Heart left ventricle (tissue), 16 donors: ENCODE data around the gene SF3B5. TPM values are rescaled to one million over a fixed set of nuclear protein-coding genes. Genes with fewer than 3 reads are reported as not detected.

Source experiments
- ATAC-seq, 4 donors: fragments of 200-7000 bp; cut with Tn5 transposase; one replicate each; pipeline ENCODE4 v1.9.1; 2020 to 2022; ENCODE audit warnings: moderate library complexity in 4 of 4, mild to moderate bottlenecking in 3 of 4, moderate number of reproducible peaks in 1 of 4
- DNase-seq, 5 donors: peaks; one replicate each; pipeline ENCODE4 v3.0.0-alpha.2; 2020
- H3K27ac ChIP-seq, 12 donors: fragments of 200-600 bp; sonication (generic) in 4 of 12; one replicate each; pipeline versions ENCODE4 v1.5.0 to v1.8.0; 2016 to 2022; ENCODE audit warnings: mild to moderate bottlenecking in 2 of 12
- H3K27me3 ChIP-seq, 9 donors: fragments of 200-600 bp; sonication (generic) in 2 of 9; one replicate each; pipeline versions ENCODE4 v1.5.1 to v1.8.0; 2016 to 2022; ENCODE audit warnings: mild to moderate bottlenecking in 3 of 9
- H3K36me3 ChIP-seq, 9 donors: fragments of 200-600 bp; sonication (generic) in 2 of 9; one replicate each; pipeline versions ENCODE4 v1.5.0 to v1.8.0; 2018 to 2022; ENCODE audit warnings: mild to moderate bottlenecking in 2 of 9
- H3K4me1 ChIP-seq, 12 donors: fragments of 200-600 bp; sonication (generic) in 4 of 12; one replicate each; pipeline versions ENCODE4 v1.5.0 to v1.8.0; 2016 to 2022; ENCODE audit warnings: mild to moderate bottlenecking in 3 of 12
- H3K4me3 ChIP-seq, 12 donors: fragments of 200-600 bp; sonication (generic) in 4 of 12; one replicate each; pipeline versions ENCODE4 v1.5.0 to v1.8.0; 2017 to 2022; ENCODE audit warnings: mild to moderate bottlenecking in 9 of 12, moderate library complexity in 4 of 12
- H3K9me3 ChIP-seq, 12 donors: fragments of 200-600 bp; sonication (generic) in 4 of 12; one replicate each; pipeline versions ENCODE4 v1.5.0 to v1.8.0; 2016 to 2022; ENCODE audit warnings: mild to moderate bottlenecking in 1 of 12
- CTCF ChIP-seq, 12 donors: fragments of 200-600 bp; sonication (generic) in 4 of 12; IDR thresholded peaks; one replicate each; pipeline versions ENCODE4 v1.5.0 to v1.8.0; 2018 to 2022; ENCODE audit warnings: antibody characterized with exemption in 12 of 12, mild to moderate bottlenecking in 5 of 12
- POLR2A ChIP-seq, 2 donors: fragments of 450-650 bp; IDR thresholded peaks; one replicate each; pipeline ENCODE4 v1.6.1; 2017; ENCODE audit warnings: antibody characterized with exemption in 2 of 2, mild to moderate bottlenecking in 2 of 2, moderate library complexity in 2 of 2
- WGBS, 4 donors: extraction: QIAGEN DNeasy Blood & Tissue Kit in 2 of 4; methylation state at CpG; one replicate each; pipeline versions ENCODE4 v1.1.5 to v1.1.7; 2013 to 2018; 5-methylcytosine and 5-hydroxymethylcytosine counted together
- intact Hi-C, 10 donors: fragments of 100-400 bp; cut with DNase I; formaldehyde crosslinking; loops; one replicate each; pipeline versions ENCODE4 v1.11.1 to v1.14.2; 2022
- polyA plus RNA-seq, 2 donors: library from polyadenylated mRNA; stranded (reverse); fragments of 200-250 nt; gene quantifications; one replicate each; pipeline ENCODE4 v1.2.3, GENCODE V29; 2013
- total RNA-seq, 9 donors: library from RNA; depleted of rRNA in 2 of 9; stranded (reverse); fragments of >200 nt in 2 of 9; fragmentation: NEBNext Ultra II Directional in 3 of 9; extraction: Animal tissue kit (Norgen Biotek cat#: 25700) in 3 of 9; gene quantifications; one replicate each; pipeline versions ENCODE4 v1.1.0 to v1.2.4, GENCODE V29; 2016 to 2023
- donor health status: ischemic (EF 13 %, LVEDD 7.1; RV severe dilation, severe dysfunction).
- donor health status: healthy with polysubstance abuse.
- donor health status: DM: no; HTN: yes; CAD: no.
- donor health status: DM: no; HTN: no; CAD: no.
- donor health status: ischemic (EF 25% LVEDD 6.9; RV normal size, moderate dysfunction).
- donor health status: ischemic (EF 25% LVEDD 5.7; RV mildly dilated, moderate dysfunction).
- donor health status: healthy.
- donor health status: DM: yes; HTN: yes; CAD: no.
- donor health status: ischemic (EF 35%, LVEDD 5.7; RV mildly dilated, moderate dysfunction).
- donor health status: nonischemic (EF 11% LVEDD 7.7; RV severe dilation, severe dysfunction).
- donor health status: DM: yes; HTN: yes; CAD: no.
- donor health status: PGD.
- donor health status: ischemic (EF 29% LVEDD 5.4; RV normal size, mild dysfunction).
- donor health status: nonischemic (EF 23%, LVEDD 6.1; RV moderate dilation, normal function).

The SF3B5 gene
- total and polyA plus RNA-seq, 11 donors = 99.5 to 281 (median 130) TPM

GRCh38 chr6:144055121-144055931, 40.0 kb downstream of the SF3B5 start:
- TF ChIP-seq CTCF (IDR thresholded peaks at IDR 0.05) = no peak
- TF ChIP-seq POLR2A (IDR thresholded peaks at IDR 0.05) = no peak
- no peaks in the 10 kb centered on the region for H3K36me3 ChIP-seq
- peak overlapping the region in 1 of 12 donors; percentile 80 for H3K27ac ChIP-seq
- no peak for DNase-seq
- intact Hi-C loops = no loop called here
- no peak for ATAC-seq
- WGBS, 4 donors = 80 to 83% (median 82%) methylated on average over 6 of the region's 6 CpGs
- peak overlapping the region in 1 of 12 donors; percentile 40 for H3K4me3 ChIP-seq
- peaks cover 0 to 6% (median 0%) of the 10 kb centered on the region in 12 donors for H3K4me1 ChIP-seq
- no peaks in the 10 kb centered on the region for H3K9me3 ChIP-seq
- peaks cover 0 to 4% (median 0%) of the 10 kb centered on the region in 9 donors for H3K27me3 ChIP-seq

GRCh38 chr6:144053601-144054000, 41.8 kb downstream of the SF3B5 start:
- no peak for DNase-seq
- no peaks in the 10 kb centered on the region for H3K9me3 ChIP-seq
- H3K27ac ChIP-seq = no peak overlapping the region
- ATAC-seq = no peak
- TF ChIP-seq POLR2A (IDR thresholded peaks at IDR 0.05) = no peak
- no peak for TF ChIP-seq CTCF (IDR thresholded peaks at IDR 0.05)
- peaks cover 0 to under 1% (median 0%) of the 10 kb centered on the region in 9 donors for H3K27me3 ChIP-seq
- H3K4me1 ChIP-seq = peaks cover 0 to 6% (median 0%) of the 10 kb centered on the region in 12 donors
- 65 to 77% (median 70%) methylated on average over 3 of the region's 3 CpGs for WGBS, 4 donors
- intact Hi-C loops = no loop called here
- H3K36me3 ChIP-seq = no peaks in the 10 kb centered on the region
- no peak overlapping the region for H3K4me3 ChIP-seq

GRCh38 chr6:144052488-144052887, 42.9 kb downstream of the SF3B5 start:
- H3K9me3 ChIP-seq = no peaks in the 10 kb centered on the region
- no peak for TF ChIP-seq POLR2A (IDR thresholded peaks at IDR 0.05)
- TF ChIP-seq CTCF (IDR thresholded peaks at IDR 0.05) = no peak
- intact Hi-C loops = no loop called here
- H3K4me3 ChIP-seq = no peak overlapping the region
- H3K36me3 ChIP-seq = no peaks in the 10 kb centered on the region
- ATAC-seq (no peak), DNase-seq (no peak)
- H3K4me1 ChIP-seq = peaks cover 0 to 6% (median 0%) of the 10 kb centered on the region in 12 donors
- no peaks in the 10 kb centered on the region for H3K27me3 ChIP-seq
- H3K27ac ChIP-seq = no peak overlapping the region

GRCh38 chr6:144049386-144049785, 46.0 kb downstream of the SF3B5 start:
- 60 to 81% (median 72%) methylated on average over 1 of the region's 1 CpG for WGBS, 4 donors
- intact Hi-C loops = no loop called here
- Histone ChIP-seq H3K4me3 (no peak overlapping the region), H3K27ac (no peak overlapping the region), H3K9me3 (peaks cover 0 to 15% (median 0%) of the 10 kb centered on the region in 12 donors), H3K36me3 (no peaks in the 10 kb centered on the region), H3K27me3 (no peaks in the 10 kb centered on the region), H3K4me1 (no peaks in the 10 kb centered on the region)
- no peak for ATAC-seq
- TF ChIP-seq POLR2A (IDR thresholded peaks at IDR 0.05) = no peak
- TF ChIP-seq CTCF (IDR thresholded peaks at IDR 0.05) = no peak
- DNase-seq = no peak
